ENCODE data around the gene RPS2.
"Not testable (repeated sequence)": the region's sequence is repeated elsewhere in the genome, so short reads cannot be mapped to it uniquely, and the experiment has no call there.

RPS2 gene

GRCh38 chr16:1941162-1942046 lies 23.2 kb downstream of the RPS2 start:
- no peak for DNase-seq

GRCh38 chr16:1940273-1941161 lies 24.1 kb downstream of the RPS2 start:
- DNase-seq, result no peak

DNA sequence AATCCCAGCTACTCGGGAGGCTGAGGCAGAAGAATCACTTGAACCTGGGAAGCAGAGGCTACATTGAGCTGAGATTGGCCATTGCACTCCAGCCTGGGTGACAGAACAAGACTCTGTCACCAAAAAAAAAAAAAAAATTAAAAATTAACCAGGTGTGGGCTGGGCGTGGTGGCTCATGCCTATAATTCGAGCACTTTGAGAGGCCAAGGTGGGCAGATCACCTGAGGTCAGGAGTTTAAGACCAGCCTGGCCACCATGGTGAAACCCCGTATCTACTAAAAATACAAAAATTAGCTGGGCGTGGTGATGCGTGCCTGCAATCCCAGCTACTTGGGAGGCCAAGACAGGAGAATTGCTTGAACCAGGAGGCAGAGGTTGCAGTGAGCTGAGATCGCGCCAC lies 24.8 kb downstream of the RPS2 start:
- not testable (repeated sequence) for DNase-seq

- DNase-seq, result no peak
Measured at GRCh38 chr16:1938910-1939309, 25.7 kb downstream of the RPS2 start.

DNA sequence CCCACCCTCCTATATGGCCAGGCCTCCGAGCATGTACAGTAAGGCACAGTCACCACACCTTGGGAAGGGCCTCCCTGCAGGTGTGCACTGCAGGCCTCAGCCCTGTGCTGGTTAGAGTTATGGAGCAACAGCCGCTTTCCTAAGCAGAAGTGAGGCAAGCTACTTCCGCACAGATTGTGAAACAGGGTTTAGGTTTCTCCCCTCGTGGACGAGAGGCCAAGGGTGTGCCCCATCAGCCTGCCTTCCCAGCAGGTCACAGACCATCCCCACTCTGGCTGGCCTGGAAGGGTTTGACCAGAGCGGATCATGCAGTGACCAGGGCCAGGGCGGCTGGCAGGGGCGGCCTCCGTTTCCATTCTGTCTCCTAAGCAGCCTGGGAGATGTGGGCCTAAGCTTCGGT lies 26.3 kb downstream of the RPS2 start:
- DNase-seq, result no peak

DNA sequence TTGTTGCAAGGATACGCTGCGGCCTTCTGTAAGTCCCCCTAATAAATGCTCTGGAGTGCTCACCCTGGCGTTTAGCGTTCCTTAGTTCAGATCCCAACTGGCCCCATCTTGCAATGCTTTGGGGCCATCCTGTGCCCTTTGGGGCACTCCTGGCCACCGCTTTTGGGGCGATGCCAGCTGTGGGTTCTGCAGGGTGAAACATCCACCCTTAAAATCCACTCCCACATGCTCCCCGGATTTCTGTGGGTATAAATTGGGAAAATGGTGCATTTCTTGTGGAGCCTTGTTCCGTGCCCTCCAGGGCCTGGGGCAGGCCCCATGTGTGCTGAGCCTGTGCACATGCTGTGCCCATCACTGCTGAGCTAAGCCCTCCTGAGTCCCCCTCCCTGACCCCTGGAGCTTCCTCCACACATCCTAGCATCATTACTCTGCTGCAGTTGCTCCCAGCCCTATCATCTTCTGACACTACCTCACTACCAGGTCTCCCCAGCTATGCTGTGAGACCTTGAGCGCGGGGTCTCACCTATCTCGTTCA lies 27.6 kb downstream of the RPS2 start:
- no peak for DNase-seq

DNA sequence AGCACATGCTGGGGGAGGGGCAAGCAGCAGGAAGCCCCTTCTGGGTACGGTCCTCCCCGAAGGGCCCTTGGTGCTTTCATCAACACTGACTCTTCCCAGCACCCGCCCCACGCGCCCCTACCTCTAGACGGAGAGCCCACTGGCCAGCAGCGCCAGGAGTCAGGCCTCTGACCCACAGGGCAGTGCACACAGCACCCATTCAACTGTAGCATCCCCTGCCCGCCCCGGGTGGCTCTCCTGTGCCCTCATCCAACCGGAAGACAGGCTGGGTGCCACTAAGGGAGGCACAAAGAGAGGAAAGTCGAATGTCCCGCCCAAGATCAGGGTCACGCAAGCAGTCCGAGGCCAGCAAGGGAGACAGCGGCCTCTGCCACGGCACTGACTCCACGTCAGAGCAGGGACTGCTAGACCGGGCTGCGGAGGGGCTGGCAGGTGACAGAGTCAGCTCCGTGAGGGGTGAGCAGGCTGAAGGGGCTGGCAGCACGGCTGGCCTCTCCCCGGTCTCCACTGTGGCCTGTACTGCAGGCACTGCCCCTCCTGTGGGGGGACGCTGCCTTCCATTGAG lies 31.4 kb downstream of the RPS2 start:
- DNase-seq, result no peak

DNA sequence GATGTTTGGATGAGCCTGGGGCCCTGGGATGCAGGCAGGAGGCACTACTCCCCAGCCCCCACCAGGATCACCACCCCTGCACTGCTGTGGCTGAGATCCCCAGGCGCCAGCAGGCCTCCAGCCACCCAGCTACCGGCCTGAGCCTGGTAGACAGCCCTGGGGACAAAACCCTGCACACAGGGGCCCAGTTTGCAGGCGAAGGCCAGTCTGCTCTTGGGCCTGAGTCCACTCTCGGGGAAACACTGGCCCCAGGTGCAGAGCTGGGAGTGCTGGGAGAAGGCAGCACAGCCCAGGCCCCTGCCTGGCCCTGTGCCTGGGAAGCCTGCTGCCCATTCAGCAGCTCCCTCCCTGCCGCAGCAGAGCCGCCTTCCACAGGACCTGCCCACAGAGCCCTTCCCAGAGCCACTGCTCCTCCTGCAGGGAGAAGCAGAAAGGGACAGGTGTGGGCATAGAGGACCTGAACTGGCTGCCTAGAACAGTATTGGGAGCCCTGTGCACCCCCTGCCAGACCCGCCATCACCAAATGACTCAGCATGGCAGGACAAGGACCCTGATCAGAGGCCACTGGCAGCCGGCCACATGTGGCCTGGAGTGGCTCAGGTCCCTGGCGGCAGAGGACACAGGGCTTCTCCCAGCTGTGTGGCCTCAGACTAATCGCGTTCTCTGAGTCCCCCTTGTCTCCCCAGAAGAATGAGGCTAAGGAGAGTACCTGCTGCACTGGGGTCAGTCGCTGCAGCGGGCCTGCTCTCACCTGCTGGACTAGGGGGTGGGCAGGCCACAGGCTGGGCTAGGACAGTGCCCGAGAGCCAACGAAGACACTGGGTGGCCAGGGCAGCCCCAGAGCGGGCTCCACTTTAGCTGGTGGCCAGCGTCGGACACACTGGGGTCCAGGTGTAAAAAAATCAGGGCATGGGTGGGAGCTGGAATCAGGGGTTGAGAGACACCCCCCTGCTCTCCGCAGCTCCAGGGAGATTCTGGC lies 32.3 kb downstream of the RPS2 start:
- no peak for DNase-seq

DNA sequence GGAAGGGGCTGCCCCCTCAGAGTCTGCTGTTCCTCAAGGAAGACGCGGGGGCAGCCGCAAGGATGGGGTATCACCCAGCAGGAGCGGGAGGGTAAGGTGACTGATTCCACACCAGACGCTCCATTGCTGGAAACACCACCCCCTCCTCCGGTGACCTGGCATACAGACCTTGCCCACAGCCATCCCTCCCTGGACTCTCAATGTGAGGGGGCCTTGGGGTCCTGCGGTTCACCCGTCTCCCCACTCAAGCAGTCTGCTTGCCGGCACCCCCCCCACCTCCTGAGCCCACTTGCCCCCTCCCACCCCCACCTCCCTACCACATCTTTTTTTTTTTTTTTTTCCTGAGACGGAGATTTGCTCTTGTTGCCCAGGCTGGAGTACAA lies 34.3 kb downstream of the RPS2 start:
- DNase-seq, result no peak

GRCh38 chr16:1929578-1930337 lies 34.9 kb downstream of the RPS2 start:
- no peak for DNase-seq

GRCh38 chr16:1929105-1929504 lies 35.5 kb downstream of the RPS2 start:
- DNase-seq, result no peak

DNA sequence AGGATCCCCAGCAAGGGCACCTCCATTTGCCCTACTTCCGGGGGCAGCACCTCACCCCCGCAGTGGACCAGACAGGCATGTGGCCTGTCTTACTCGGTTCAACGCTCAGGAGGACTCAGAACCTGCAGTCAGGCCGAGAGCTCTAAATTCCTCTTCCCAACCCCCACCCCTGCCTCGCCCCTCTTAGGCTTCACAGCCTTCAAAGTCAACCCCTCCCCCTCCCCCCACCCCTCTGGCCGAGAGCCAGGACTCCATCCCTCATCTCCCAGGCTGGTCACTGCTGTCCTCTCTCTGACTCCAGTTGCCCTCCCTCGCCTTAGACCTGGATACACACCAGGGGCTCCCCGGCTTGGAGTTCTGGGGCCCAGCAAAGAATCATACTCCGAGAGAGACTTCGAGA lies 38.4 kb downstream of the RPS2 start:
- DNase-seq, result no peak

DNA sequence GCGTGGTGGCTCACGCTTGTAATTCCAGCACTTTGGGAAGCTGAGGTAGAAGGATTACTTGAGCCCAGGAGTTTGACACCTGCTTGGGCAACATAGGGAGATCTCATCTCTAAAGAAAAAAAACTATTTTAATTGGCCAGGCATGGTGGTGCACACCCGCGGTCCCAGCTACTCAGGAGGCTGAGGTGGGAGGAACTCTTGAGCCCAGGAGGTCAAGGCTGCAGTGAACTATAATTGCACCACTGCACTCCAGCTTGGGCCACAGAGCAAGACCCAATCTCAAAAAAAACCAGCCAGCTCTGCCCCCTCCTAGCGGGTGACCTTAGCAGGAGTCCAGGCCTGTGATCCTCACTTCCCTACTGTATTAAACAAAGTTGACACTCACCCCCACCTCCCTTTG lies 40.5 kb downstream of the RPS2 start:
- DNase-seq, result no peak

GRCh38 chr16:1923299-1924034 lies 41.2 kb downstream of the RPS2 start:
- DNase-seq, result no peak

DNA sequence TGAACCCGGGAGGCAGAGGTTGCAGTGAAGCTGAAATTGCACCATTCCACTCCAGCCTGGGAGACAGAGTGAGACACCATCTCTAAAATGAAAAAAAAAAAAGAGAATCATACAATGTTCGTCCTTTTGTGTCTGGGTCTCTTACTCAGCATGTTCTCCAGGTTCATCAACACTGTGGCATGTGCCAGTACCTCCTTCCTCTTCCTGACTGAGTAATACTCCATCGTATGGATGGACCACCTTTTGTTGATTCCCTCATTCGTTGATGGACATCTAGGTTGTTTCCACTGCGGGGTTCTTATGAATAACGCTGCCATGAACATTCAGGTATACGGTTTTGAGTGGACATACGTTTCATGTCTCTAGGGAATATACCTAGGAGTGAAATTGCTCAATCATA lies 42.3 kb downstream of the RPS2 start:
- DNase-seq, result no peak

DNA sequence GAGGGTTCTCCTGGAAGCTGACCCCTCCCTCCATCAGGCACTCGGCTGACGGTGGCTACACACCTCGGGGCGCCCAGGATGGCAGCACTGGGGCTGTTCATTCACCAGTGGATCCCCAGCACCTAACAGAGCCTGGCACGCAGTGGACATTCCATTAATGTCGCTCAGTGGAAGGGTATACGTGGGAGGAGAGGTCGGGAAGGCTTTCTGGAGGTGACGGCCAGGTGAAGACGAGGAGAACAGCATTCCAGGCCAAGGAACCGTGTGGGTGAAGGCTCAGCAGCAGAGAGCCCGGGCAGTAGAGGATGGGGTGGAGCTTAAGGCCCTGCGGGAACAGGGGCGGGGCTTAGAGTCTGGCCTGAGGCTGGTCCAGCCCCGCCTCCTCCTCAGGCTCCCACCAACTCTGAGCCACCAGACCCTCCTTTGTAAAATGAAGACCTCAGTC lies 43.9 kb downstream of the RPS2 start:
- DNase-seq, result no peak

DNA sequence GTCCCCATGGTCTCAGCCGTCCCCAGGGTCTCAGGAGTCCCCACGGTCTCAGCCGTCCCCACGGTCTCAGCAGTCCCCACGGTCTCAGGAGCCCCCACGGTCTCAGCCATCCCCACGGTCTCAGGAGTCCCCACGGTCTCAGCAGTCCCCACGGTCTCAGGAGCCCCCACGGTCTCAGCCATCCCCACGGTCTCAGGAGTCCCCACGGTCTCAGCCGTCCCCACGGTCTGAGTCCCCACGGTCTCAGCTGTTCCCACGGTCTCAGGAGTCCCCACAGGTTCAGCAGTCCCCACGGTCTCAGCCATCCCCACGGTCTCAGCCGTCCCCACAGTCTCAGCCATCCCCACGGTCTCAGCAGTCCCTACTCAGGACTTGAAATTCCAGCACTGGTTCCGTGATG lies 44.5 kb downstream of the RPS2 start:
- DNase-seq, result not testable (repeated sequence)

GRCh38 chr16:1919327-1919998 lies 45.2 kb downstream of the RPS2 start:
- no peak for DNase-seq

DNA sequence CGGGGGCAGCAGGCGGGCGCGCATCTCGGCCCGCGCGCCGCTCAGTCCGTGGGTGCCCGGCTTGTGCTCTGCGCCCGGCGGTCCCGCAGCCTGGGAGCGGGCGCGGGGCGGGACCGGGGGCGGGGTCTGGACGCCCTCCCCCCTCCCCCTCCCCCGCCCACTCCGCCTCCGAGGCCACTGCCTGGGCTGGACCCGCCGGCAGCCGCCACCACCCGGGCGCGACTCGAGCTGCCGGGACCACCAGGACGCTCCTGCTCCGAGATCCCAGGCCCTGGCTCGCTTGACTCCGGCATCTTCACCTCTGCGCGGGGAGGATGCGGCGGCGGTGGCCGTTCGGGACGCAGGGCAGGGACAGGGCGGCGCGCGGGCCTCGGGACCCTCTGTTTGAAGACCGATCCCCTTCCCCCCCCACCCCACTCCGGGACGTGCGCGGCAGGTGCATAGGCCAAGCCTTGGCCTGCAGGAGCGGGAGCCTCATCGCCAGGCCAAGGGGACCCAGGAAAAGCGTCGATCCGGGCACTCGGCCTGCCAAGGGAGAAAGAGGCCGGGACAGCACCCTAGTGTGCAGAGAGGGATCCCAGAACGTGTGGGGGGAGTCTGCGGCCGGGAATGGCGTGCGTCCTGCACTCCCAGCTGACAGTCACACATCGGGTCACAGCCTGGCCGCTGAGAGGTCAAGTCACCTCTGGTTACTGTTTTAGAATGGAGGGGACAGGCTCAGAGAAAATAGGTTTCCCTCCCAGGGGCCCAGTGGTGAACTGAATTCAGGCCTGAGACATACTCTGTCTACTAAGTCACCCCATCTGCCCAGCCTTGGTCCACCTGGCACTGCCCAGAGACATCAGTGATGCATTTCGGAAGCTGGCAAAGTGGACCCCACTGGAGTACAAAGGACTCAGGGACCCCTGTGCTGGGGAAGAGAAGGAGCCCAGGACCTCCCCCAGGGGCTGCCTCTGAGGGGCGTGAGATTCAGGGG lies 46.0 kb downstream of the RPS2 start, which contains the start of gene HS3ST6:
Gene HS3ST6 (minus strand): TSS at position 65 of the 976 bp plus-strand sequence. CDS start 92 bp downstream, outside the sequence.
- DNase-seq, result no peak
